K562 treated with DMSO at 1 percent for 24 hours (cell line): ENCODE results near the gene HOXB3. TPM values are rescaled to one million over a fixed set of nuclear protein-coding genes. Genes with fewer than 3 reads are reported as not detected.

Experiments used
- total RNA-seq: library from RNA; unstranded; fragments of 300-600 nt; gene quantifications from 2 replicates; pipeline ENCODE4 v1.2.3, GENCODE V29; 2022; ENCODE audit warnings: low read depth; ENCODE audit not compliant: insufficient read depth

HOXB3 gene
- 26.9 and 34.9 TPM in 2 replicates for total RNA-seq

GRCh38 chr17:48589831-48590606 lies at the start of gene HOXB3:
Gene HOXB3 (minus strand): TSS chr17:48590241. CDS start chr17:48552474, 37,767 bp downstream.

GRCh38 chr17:48626245-48627117 lies 36.4 kb upstream of the HOXB3 start, which contains the start of gene HOXB9:
Gene HOXB9 (minus strand): TSS chr17:48626358. CDS start chr17:48626269, 89 bp downstream.

GRCh38 chr17:48615047-48615962 lies 25.3 kb upstream of the HOXB3 start, which contains the start of gene HOXB8:
Gene HOXB8 (minus strand): TSS chr17:48615292. CDS start chr17:48614704, 588 bp downstream.

GRCh38 chr17:48610282-48611211 lies 20.5 kb upstream of the HOXB3 start, which contains the start of gene HOXB7:
Gene HOXB7 (minus strand): TSS chr17:48611017. CDS start chr17:48610918, 99 bp downstream.

GRCh38 chr17:48604770-48605329 lies 14.8 kb upstream of the HOXB3 start, which contains the start of gene HOXB6:
Gene HOXB6 (minus strand): TSS chr17:48604986. CDS start chr17:48598150, 6,836 bp downstream.

GRCh38 chr17:48593126-48593829 lies 3.2 kb upstream of the HOXB3 start, which contains the start of gene HOXB5:
Gene HOXB5 (minus strand): TSS chr17:48593779. CDS start chr17:48593682, 97 bp downstream.

GRCh38 chr17:48577946-48578615 lies 12.0 kb downstream of the HOXB3 start, which contains the start of gene HOXB4:
Gene HOXB4 (minus strand): TSS chr17:48578350. CDS start chr17:48578319, 31 bp downstream.

GRCh38 chr17:48545022-48545375 lies 45.0 kb downstream of the HOXB3 start, which contains the start of gene HOXB2:
Gene HOXB2 (minus strand): TSS chr17:48545109. CDS start chr17:48544911, 198 bp downstream.

GRCh38 chr17:48530887-48531272 lies 59.2 kb downstream of the HOXB3 start, which contains the start of gene HOXB1:
Gene HOXB1 (minus strand): TSS chr17:48531011. CDS start chr17:48530904, 107 bp downstream.

Other genes with a start within 250 kb of the HOXB3 start
- not detected in 2 replicates for gene SKAP1, start 160.0 kb downstream of the HOXB3 start, total RNA-seq
- not detected in 2 replicates for gene HOXB1, start 59.2 kb downstream of the HOXB3 start, total RNA-seq
- gene HOXB2, start 45.1 kb downstream of the HOXB3 start, total RNA-seq: 133 and 146 TPM in 2 replicates
- 19.7 and 22.3 TPM in 2 replicates for gene HOXB4, start 11.9 kb downstream of the HOXB3 start, total RNA-seq
- gene HOXB5, start 3.5 kb upstream of the HOXB3 start, total RNA-seq: 4.6 and 5.3 TPM in 2 replicates
- gene HOXB6, start 14.7 kb upstream of the HOXB3 start, total RNA-seq: 11.9 and 12.4 TPM in 2 replicates
- gene HOXB7, start 20.8 kb upstream of the HOXB3 start, total RNA-seq: 20.8 and 23.2 TPM in 2 replicates
- 30.1 and 31.2 TPM in 2 replicates for gene HOXB8, start 25.1 kb upstream of the HOXB3 start, total RNA-seq
- gene HOXB9, start 36.1 kb upstream of the HOXB3 start, total RNA-seq: 149 and 161 TPM in 2 replicates
- not detected in 2 replicates for gene PRAC1, start 132.3 kb upstream of the HOXB3 start, total RNA-seq
- not detected in 2 replicates for gene PRAC2, start 132.9 kb upstream of the HOXB3 start, total RNA-seq
- 0.12 TPM in 1 of 2 replicates, not detected in the other for gene HOXB13, start 138.5 kb upstream of the HOXB3 start, total RNA-seq
- not detected in 2 replicates for gene TTLL6, start 227.0 kb upstream of the HOXB3 start, total RNA-seq
- 57.5 and 58.3 TPM in 2 replicates for gene CALCOCO2, start 240.8 kb upstream of the HOXB3 start, total RNA-seq